Neural cell (in vitro differentiated cells): ENCODE results near the gene LIPC.

Source experiments
- CTCF ChIP-seq: fragments of 450-650 bp; IDR thresholded peaks from 2 replicates; pipeline ENCODE4 v1.5.1; 2014; ENCODE audit warnings: antibody characterized with exemption, mild to moderate bottlenecking, moderate library complexity; ENCODE audit not compliant: poor library complexity, severe bottlenecking
- EZH2 ChIP-seq: fragments of 200-600, 300-800 bp; shearing (Covaris generic), sonication (generic); IDR thresholded peaks from 2 replicates; pipeline ENCODE4 v1.6.1; 2014; ENCODE audit warnings: antibody characterized with exemption, low read length, borderline replicate concordance, mild to moderate bottlenecking; ENCODE audit not compliant: insufficient read depth, poor library complexity, severe bottlenecking
- MXI1 ChIP-seq: fragments of 450-650 bp; conservative IDR thresholded peaks from 2 replicates; pipeline ENCODE4 v1.6.1; 2014; ENCODE audit warnings: antibody characterized with exemption, mild to moderate bottlenecking; ENCODE audit not compliant: poor library complexity, severe bottlenecking
- POLR2AphosphoS5 ChIP-seq: IDR thresholded peaks from 2 replicates; pipeline ENCODE4 v1.6.1; 2012
- RAD21 ChIP-seq: fragments of 450-650 bp; conservative IDR thresholded peaks from 2 replicates; pipeline ENCODE4 v1.6.1; 2014; ENCODE audit warnings: antibody characterized with exemption, mild to moderate bottlenecking, moderate library complexity
- SMC3 ChIP-seq: fragments of 450-650 bp; conservative IDR thresholded peaks from 2 replicates; pipeline ENCODE4 v1.6.1; 2014; ENCODE audit warnings: antibody characterized with exemption, mild to moderate bottlenecking, moderate library complexity; ENCODE audit not compliant: poor library complexity

GRCh38 chr15:58448331-58448730 lies 16.5 kb downstream of the LIPC start:
- TF ChIP-seq EZH2 (no peak), CTCF (no peak), RAD21 (no peak), POLR2AphosphoS5 (no peak), MXI1 (no peak), SMC3 (no peak)
